ENCODE results near the gene SMC6.

Gene SMC6

DNA sequence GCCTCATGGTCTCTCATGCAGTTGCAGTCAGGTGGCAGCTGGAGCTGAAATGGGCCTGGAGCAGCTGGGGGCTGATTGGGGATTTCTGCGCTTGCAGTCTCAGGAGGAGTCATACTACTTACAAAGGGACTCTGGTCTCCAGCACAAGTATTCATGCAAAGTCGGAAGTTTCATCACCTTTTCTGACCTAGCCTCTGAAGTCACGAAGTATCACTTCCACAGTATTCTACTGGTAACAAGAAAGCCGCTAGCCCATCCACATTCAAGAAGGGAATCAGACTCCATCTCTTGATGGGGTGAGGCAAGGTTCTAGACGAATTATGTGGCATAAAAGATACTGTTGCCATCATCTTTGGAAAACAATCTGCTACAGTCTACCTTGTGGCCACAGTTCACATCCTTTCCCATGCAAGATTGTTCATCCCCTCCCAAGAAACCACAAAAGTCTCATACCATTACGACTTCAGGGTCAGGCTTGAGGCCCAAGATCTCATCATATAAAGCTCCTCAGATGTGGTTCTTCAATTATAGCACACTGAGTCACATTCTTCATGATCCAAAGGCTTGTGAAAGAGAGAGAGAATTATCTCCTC lies 95.3 kb downstream of the SMC6 start:
- in situ Hi-C loops (cut with MboI; ENCODE audit: low sequenced_read_pairs), result no loop called here

DNA sequence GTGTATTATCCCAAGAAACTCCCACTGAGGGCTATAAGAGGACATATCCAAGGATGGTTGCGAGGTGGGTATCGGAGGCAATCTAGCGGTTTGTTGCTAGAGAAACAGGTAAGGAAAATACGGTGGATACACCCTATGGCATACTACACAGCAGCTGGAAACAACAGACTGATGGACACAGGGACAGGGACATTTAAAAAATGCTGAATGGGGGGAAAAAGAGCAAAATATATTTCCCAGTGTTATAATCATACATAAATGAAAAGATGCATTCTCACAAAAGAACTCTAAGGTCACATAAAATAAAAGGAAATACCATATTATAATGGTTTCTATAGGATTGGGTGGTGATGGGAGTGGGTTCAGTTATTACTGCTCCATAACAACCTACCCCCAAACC lies 95.9 kb downstream of the SMC6 start:
- in situ Hi-C loops (cut with MboI; ENCODE audit: low sequenced_read_pairs), result no loop called here

DNA sequence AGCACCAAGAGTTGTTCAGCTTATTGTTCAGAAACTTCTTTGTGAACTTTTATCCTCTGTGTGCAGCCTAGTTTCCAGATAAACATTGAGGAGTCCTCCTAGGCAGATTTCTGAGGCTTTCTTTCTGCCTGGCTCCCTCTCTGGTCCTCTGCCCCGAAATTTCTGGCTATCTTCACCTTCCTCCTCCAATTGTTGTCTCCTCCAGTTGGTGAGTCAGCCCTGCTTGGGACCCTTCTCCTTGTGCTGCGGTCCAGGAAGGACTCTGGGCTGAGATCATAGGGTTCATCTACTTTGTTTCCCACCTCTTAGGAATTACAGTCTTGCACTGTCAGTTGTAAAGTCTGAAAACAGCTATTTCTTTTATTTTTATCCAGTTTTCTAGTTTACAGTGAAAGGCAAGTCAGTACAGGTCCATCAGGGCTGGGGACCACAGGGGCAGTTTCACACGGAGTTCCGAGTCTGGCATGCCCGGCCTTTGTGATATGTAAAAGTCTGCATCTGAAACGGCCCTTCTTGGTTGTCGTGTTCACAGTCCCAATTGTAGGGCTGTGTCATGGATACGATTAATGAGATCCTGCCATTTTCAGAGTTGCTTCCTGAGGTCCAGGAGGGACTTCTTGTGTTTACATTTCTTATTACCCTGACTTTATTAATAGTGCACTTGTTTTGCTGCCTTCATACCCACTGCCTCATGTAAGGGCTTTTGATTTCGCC lies 100.8 kb downstream of the SMC6 start:
- in situ Hi-C loops (cut with MboI; ENCODE audit: low sequenced_read_pairs), result no loop called here

GRCh38 chr2:17649026-17649425 lies 104.6 kb downstream of the SMC6 start:
- in situ Hi-C loops (cut with MboI; ENCODE audit: low sequenced_read_pairs), result no loop called here

DNA sequence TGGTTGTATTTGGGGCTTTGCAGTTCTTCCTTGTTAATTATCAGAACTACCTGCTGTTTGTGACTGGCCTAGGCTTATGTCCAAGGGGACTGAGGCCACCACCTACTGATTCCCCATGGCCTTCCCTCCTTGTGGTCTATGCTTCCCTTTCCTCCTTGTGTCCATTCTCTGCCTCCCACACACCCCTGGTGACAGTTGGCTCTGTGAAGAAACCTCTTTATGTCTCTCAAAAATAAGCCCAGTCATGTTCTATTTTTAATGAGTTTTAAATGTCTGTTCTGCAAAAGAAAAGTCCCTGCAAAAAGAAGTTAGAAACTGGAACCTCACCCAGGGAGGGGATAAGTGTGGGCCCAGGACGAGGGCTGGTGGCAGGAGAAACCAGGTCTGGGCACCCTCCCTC lies 105.0 kb downstream of the SMC6 start:
- in situ Hi-C loops (cut with MboI; ENCODE audit: low sequenced_read_pairs), result no loop called here

DNA sequence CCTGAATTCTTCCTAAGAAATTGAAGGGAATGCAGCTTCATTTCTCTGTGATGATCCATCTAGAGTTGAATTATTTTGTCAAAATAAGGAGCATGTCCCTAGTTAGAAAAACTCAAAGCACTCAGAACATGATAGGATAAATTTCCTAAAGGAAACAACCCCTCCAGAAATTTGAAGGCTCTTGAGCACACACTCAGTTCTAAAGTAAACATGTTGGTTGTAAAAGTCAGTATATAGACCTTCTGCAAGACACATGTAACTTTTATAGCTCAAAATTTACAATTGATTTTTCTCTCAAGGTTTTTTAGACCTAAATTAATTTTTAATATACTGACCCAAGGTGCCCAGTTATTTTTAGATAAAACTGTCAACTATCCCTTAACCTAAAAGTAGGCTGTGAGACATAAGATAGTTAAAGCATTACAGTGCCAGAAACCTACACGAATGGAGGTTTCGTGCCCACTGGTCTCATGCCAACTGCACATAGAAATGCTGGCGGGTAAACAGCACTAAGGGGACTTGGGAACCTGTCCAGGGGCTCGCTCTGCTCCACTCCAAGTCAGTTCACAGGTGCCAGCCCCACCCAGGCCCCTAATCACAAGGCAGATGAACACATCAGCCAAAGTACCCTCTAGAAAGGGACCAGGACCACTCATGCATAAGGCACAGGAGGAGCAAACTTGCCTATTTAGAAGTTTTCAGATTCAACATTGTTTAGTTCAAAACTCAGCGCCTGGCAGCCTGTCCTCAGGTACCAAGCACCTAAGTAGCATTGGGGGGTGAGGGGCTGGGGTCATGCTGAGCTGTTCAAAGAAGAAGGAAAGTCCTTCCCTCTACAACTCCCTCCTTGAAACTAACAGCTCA lies 106.5 kb downstream of the SMC6 start:
- in situ Hi-C loops (cut with MboI; ENCODE audit: low sequenced_read_pairs), result no loop called here

DNA sequence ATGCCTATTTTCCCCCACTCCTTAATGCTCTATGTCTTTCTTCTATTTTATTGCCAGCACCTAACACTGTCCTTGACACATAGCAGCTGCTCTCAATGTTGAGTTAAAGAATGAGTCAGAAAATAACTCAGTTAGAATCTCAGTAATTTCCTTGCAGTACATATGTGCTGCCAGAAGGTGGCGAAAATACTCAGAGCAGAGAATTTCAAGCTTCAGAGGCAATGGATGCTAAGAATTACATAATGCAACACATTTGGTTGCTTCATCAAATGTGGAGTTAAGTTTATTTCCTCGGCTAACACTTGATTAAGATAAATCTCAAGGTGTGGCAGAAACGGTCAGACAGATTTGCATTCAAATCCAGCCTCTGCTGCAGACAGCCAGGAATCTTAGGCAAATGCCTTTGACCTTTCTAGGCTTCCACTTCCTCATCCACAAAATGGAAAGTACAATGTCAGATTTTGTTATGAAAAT lies 107.5 kb downstream of the SMC6 start:
- in situ Hi-C loops (cut with MboI; ENCODE audit: low sequenced_read_pairs), result no loop called here

DNA sequence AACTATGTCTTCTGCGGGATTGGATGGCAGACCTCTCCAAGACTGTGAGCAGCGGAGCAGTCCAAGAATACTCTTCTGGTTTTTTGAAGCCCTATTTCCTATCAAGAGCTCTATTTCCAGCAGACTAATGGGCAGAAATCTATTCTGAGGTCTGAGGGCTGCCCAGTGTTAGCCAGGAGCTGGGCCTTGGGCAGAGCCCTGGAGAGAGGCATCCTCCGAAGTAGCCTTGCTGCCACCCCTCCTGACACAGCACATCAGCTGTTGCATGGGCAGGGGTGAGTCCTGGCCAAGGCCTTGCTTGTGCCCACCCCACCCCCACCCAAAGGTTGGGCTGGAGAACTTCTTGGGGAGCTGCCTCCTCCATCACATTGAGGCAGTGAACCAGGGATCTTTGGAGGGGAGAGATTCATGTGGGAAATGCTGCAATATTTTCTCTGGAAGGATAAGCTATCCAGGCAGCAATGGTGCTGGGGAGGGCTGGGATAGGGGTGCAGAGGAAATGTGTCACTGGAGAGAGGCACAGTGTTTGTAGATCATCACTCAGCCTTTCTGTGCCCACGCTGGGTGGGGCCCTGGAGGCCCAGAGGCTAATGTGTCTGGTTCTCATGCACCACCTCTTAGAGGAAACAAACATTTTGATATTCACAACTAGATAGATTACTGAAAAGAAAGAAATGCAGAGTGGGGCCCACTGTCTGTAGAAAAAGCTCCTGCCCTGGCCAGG lies 108.5 kb downstream of the SMC6 start:
- in situ Hi-C loops (cut with MboI; ENCODE audit: low sequenced_read_pairs), result no loop called here

- in situ Hi-C loops (cut with MboI; ENCODE audit: low sequenced_read_pairs), result no loop called here
Observed at GRCh38 chr2:17643031-17643615, 110.5 kb downstream of the SMC6 start.

GRCh38 chr2:17640406-17640805 lies 113.2 kb downstream of the SMC6 start:
- in situ Hi-C loops (cut with MboI; ENCODE audit: low sequenced_read_pairs), result no loop called here

DNA sequence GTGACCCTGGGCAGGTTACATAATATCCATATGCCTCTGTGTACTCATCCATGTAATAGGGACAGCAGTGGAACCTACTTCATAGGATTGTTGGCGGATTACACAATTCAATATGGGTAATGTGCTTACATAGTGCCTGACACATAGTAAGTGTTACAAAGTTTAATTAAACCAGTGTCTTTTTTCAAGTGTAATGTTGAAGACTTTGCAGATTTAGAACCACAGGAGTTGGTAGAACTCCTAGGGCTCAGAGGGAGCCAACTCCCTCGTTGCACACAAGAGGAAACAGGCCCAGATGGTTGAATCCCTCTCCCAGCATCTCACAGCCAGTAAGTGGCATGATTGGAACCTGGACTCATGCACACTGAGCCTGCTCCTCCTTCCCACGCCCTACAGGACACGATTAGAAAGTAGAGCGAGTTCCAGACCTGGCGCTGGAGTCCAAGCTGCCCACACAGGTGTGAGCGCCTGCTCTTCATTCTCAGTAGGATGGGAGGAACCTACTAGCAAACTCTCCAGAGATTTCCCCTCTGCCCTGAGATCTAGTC lies 115.3 kb downstream of the SMC6 start:
- in situ Hi-C loops (cut with MboI; ENCODE audit: low sequenced_read_pairs), result no loop called here

GRCh38 chr2:17637131-17637906 lies 116.3 kb downstream of the SMC6 start:
- in situ Hi-C loops (cut with MboI; ENCODE audit: low sequenced_read_pairs), result no loop called here

DNA sequence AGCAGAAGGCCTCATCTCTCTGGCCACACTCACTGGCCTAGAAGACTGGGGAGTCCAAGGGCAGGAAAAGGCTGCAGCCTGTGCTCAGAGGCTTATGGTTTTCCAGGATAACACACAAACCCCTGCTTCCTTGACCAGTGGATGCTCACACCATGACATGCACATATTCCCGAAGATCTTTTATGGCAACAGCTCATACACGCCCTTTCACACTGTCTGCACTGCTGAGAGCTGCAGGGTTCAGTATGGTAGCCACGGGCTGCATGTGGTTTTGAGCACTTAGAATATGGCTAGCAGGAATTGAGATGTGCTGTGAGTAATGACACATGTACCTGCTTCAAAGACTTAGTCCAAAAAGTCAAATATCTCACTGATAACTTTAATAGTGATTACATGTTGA lies 117.4 kb downstream of the SMC6 start:
- in situ Hi-C loops (cut with MboI; ENCODE audit: low sequenced_read_pairs), result no loop called here

DNA sequence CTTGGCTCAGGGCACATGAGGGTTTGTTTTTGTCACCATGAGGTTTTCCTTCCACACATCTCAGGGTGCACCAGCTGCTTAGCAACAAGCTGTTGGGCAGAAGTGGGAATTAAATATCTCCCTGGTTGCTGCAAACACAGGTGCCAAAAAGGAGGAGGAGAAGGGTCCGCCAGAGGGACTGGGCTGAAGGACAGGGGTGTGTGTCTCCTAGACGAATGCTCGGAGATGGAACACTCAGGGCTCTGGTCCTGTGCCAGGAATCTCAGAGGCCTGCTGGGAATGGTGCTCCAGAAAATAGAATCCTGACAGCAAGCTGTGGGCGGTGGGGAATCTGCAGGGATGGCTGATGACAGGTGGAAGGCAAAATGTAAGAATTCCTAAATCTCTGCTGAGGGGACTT lies 118.6 kb downstream of the SMC6 start:
- in situ Hi-C loops (cut with MboI; ENCODE audit: low sequenced_read_pairs), result no loop called here

- in situ Hi-C loops (cut with MboI; ENCODE audit: low sequenced_read_pairs), result no loop called here
Observed at GRCh38 chr2:17630089-17630488, 123.5 kb downstream of the SMC6 start.

- in situ Hi-C loops (cut with MboI; ENCODE audit: low sequenced_read_pairs), result no loop called here
Observed at GRCh38 chr2:17628349-17629261, 125.0 kb downstream of the SMC6 start.

GRCh38 chr2:17627434-17627833 lies 126.2 kb downstream of the SMC6 start:
- in situ Hi-C loops (cut with MboI; ENCODE audit: low sequenced_read_pairs), result no loop called here

- in situ Hi-C loops (cut with MboI; ENCODE audit: low sequenced_read_pairs), result no loop called here
Observed at GRCh38 chr2:17626986-17627385, 126.6 kb downstream of the SMC6 start.

- in situ Hi-C loops (cut with MboI; ENCODE audit: low sequenced_read_pairs), result no loop called here
Observed at GRCh38 chr2:17625446-17625845, 128.2 kb downstream of the SMC6 start.
